ENCODE data around the gene OR5P2.

Gene OR5P2

GRCh38 chr11:7796842-7797241 is at the start of gene OR5P2:
Gene OR5P2 (minus strand): TSS chr11:7796942. CDS start chr11:7796942, 0 bp downstream.
- Histone ChIP-seq H3K36me3 (no peaks in the 10 kb centered on the region), H3K27me3 (ENCODE audit: insufficient read depth, low read depth, severe bottlenecking) (peaks cover 33% of the 10 kb centered on the region), H3K4me3 (ENCODE audit: low read depth, low read length) (no peak within 1 kb of the TSS), H3K9me3 (ENCODE audit: severe bottlenecking) (no peaks in the 10 kb centered on the region), H3K27ac (no peak within 1 kb of the TSS)
- DNase-seq = no peak
- TF ChIP-seq CTCF (IDR thresholded peaks at IDR 0.05; ENCODE audit: low read depth, low read length) = no peak

- DNase-seq = no peak
- Histone ChIP-seq H3K36me3 (no peaks in the 10 kb centered on the region), H3K4me3 (ENCODE audit: low read depth, low read length) (no peak overlapping the region), H3K27ac (no peak overlapping the region), H3K27me3 (ENCODE audit: insufficient read depth, low read depth, severe bottlenecking) (peaks cover 3% of the 10 kb centered on the region), H3K9me3 (ENCODE audit: severe bottlenecking) (peaks cover 2% of the 10 kb centered on the region)
- TF ChIP-seq CTCF (IDR thresholded peaks at IDR 0.05; ENCODE audit: low read depth, low read length) = no peak
Observed at GRCh38 chr11:7846003-7846402, 49.3 kb upstream of the OR5P2 start.

- Histone ChIP-seq H3K36me3 (no peaks in the 10 kb centered on the region), H3K27ac (no peak overlapping the region), H3K4me3 (ENCODE audit: low read depth, low read length) (no peak overlapping the region), H3K9me3 (ENCODE audit: severe bottlenecking) (peaks cover 2% of the 10 kb centered on the region), H3K27me3 (ENCODE audit: insufficient read depth, low read depth, severe bottlenecking) (peaks cover 7% of the 10 kb centered on the region)
- TF ChIP-seq CTCF (IDR thresholded peaks at IDR 0.05; ENCODE audit: low read depth, low read length) = no peak
- DNase-seq = no peak
Observed at GRCh38 chr11:7844986-7845385, 48.2 kb upstream of the OR5P2 start.

- Histone ChIP-seq H3K27me3 (ENCODE audit: insufficient read depth, low read depth, severe bottlenecking) (peaks cover 11% of the 10 kb centered on the region), H3K4me3 (ENCODE audit: low read depth, low read length) (no peak overlapping the region), H3K36me3 (no peaks in the 10 kb centered on the region), H3K27ac (no peak overlapping the region), H3K9me3 (ENCODE audit: severe bottlenecking) (peaks cover 2% of the 10 kb centered on the region)
- TF ChIP-seq CTCF (IDR thresholded peaks at IDR 0.05; ENCODE audit: low read depth, low read length) = no peak
- DNase-seq = no peak
Observed at GRCh38 chr11:7844521-7844920, 47.8 kb upstream of the OR5P2 start.

- Histone ChIP-seq H3K27me3 (ENCODE audit: insufficient read depth, low read depth, severe bottlenecking) (peaks cover 24% of the 10 kb centered on the region), H3K9me3 (ENCODE audit: severe bottlenecking) (peaks cover 2% of the 10 kb centered on the region), H3K27ac (no peak overlapping the region), H3K4me3 (ENCODE audit: low read depth, low read length) (no peak overlapping the region), H3K36me3 (no peaks in the 10 kb centered on the region)
- TF ChIP-seq CTCF (IDR thresholded peaks at IDR 0.05; ENCODE audit: low read depth, low read length) = no peak
- no peak for DNase-seq
Observed at GRCh38 chr11:7840578-7840977, 43.8 kb upstream of the OR5P2 start.

GRCh38 chr11:7833527-7833926 is 36.8 kb upstream of the OR5P2 start:
- Histone ChIP-seq H3K27me3 (ENCODE audit: insufficient read depth, low read depth, severe bottlenecking) (peaks cover 21% of the 10 kb centered on the region), H3K4me3 (ENCODE audit: low read depth, low read length) (no peak overlapping the region), H3K27ac (no peak overlapping the region), H3K9me3 (ENCODE audit: severe bottlenecking) (no peaks in the 10 kb centered on the region), H3K36me3 (no peaks in the 10 kb centered on the region)
- no peak for DNase-seq
- no peak for TF ChIP-seq CTCF (IDR thresholded peaks at IDR 0.05; ENCODE audit: low read depth, low read length)

All from WERI-Rb-1 (cell line).